Kidney (tissue), 14 donors: ENCODE measurements around the gene ABCB10. TPM values are rescaled to one million over a fixed set of nuclear protein-coding genes. Genes with fewer than 3 reads are reported as not detected.

Source experiments
- DNase-seq, 5 donors: peaks; one replicate each; pipeline ENCODE4 v3.0.0-alpha.2; 2013 to 2020
- FAIRE-seq: peaks from 2 replicates; lab custom pipeline; 2012; peaks lifted over from hg19 to GRCh38; lab: Jason Lieb, UNC
- H3K27ac ChIP-seq, 2 donors: one replicate each; pipeline ENCODE4 v1.7.0; 2013; ENCODE audit warnings: low read depth in 2 of 2, low read length in 2 of 2, inconsistent platforms in 1 of 2
- H3K27me3 ChIP-seq: one replicate; pipeline ENCODE4 v1.7.1; 2013; ENCODE audit warnings: low read length, inconsistent platforms; ENCODE audit not compliant: control insufficient read depth, insufficient read depth
- H3K36me3 ChIP-seq, 3 donors: one replicate each; pipeline versions ENCODE4 v1.7.0 to v1.7.1; 2013; ENCODE audit warnings: low read length in 3 of 3, control low read depth in 1 of 3, inconsistent platforms in 1 of 3; ENCODE audit not compliant: insufficient read depth in 3 of 3, control insufficient read depth in 2 of 3
- H3K4me1 ChIP-seq, 3 donors: one replicate each; pipeline versions ENCODE4 v1.7.0 to v1.7.1; 2013; ENCODE audit warnings: low read length in 3 of 3, inconsistent platforms in 1 of 3, low read depth in 1 of 3; ENCODE audit not compliant: control insufficient read depth in 2 of 3, insufficient read depth in 2 of 3
- H3K4me3 ChIP-seq, 3 donors: one replicate each; pipeline versions ENCODE4 v1.7.0 to v1.8.1; 2013; ENCODE audit warnings: low read length in 3 of 3, control low read depth in 1 of 3, inconsistent platforms in 1 of 3
- H3K9ac ChIP-seq, 3 donors: one replicate each; pipeline versions ENCODE4 v1.7.0 to v1.7.1; 2013; ENCODE audit warnings: low read length in 3 of 3, control low read depth in 1 of 3, inconsistent platforms in 1 of 3
- H3K9me3 ChIP-seq, 3 donors: one replicate each; pipeline versions ENCODE4 v1.7.0 to v1.7.1; 2013; ENCODE audit warnings: low read length in 3 of 3, control low read depth in 1 of 3, inconsistent platforms in 1 of 3; ENCODE audit not compliant: control insufficient read depth in 2 of 3, insufficient read depth in 1 of 3
- intact Hi-C: fragments of 100-400 bp; cut with DNase I; formaldehyde crosslinking; loops from one replicate; pipeline ENCODE4 v1.11.1; 2022
- polyA plus RNA-seq: library from polyadenylated mRNA; stranded (reverse); fragments of 350-450 nt; fragmentation: Illumina TruSeq; extraction: RNeasy Lipid Tissue Mini Kit (QIAGEN cat#74804); gene quantifications from one replicate; pipeline ENCODE4 v1.2.3, GENCODE V29; 2014; ENCODE audit warnings: low read depth, low replicate concordance; ENCODE audit not compliant: insufficient read depth
- total RNA-seq: library from RNA; stranded (reverse); fragmentation: NEBNext Ultra II Directional; extraction: Animal tissue kit (Norgen Biotek cat#: 25700); gene quantifications from one replicate; pipeline ENCODE4 v1.2.1, GENCODE V29; 2021
- TF ChIP-seq, protein P1 (sequence below): IDR thresholded peaks from 3 replicates; pipeline ENCODE4 v1.5.1; 2012; ENCODE audit warnings: mild to moderate bottlenecking, moderate library complexity, borderline replicate concordance; ENCODE audit not compliant: insufficient read depth; ENCODE audit errors: extremely low read depth
- donor health status: control.
- donor health status: control.
- donor health status: control.
- donor health status: control.
- donor health status: control.
- donor health status: DM: yes; HTN: yes; CAD: no.
- donor health status: Normal renal cell carcinoma (clear cell type).

ABCB10 gene
- total and polyA plus RNA-seq, 2 donors from 2014 or later: 4.5 to 15.4 TPM

DNA sequence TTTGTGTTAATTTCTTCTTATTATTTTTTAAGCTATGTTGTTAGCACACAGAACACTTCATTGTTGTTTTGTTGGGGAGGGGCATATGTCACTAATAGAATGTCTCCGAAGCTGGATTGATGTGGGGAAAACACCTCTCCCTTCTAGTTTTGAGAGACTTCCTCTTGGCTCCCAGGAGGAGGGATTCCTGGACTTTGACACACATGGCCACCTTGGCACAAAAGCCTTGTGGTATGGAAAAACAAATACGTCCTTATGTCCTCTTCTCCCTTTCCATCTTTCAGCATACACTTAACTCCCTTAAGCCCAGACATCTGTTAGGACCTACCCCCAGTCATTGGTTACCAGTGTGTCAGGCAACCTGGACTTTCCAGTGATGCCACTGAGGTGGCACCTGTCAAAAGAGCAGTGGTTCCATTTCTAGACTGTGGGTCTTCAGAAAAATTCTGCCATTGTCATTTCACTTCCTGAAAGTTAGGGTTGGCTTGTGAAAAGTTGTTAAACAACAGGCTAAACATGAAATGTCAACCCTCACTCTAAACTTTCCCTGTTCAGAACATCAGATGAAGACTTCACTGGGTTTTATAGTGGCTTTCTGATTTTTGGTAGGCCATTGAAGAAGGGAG is 12.5 kb upstream of the ABCB10 start:
- no peaks in the 10 kb centered on the region for H3K4me1 ChIP-seq
- no peak for DNase-seq
- no peak for FAIRE-seq
- intact Hi-C loops: no loop called here
- no peak overlapping the region for H3K4me3 ChIP-seq
- H3K27me3 ChIP-seq: no peaks in the 10 kb centered on the region
- H3K9me3 ChIP-seq: no peaks in the 10 kb centered on the region
- TF ChIP-seq, protein P1, sequence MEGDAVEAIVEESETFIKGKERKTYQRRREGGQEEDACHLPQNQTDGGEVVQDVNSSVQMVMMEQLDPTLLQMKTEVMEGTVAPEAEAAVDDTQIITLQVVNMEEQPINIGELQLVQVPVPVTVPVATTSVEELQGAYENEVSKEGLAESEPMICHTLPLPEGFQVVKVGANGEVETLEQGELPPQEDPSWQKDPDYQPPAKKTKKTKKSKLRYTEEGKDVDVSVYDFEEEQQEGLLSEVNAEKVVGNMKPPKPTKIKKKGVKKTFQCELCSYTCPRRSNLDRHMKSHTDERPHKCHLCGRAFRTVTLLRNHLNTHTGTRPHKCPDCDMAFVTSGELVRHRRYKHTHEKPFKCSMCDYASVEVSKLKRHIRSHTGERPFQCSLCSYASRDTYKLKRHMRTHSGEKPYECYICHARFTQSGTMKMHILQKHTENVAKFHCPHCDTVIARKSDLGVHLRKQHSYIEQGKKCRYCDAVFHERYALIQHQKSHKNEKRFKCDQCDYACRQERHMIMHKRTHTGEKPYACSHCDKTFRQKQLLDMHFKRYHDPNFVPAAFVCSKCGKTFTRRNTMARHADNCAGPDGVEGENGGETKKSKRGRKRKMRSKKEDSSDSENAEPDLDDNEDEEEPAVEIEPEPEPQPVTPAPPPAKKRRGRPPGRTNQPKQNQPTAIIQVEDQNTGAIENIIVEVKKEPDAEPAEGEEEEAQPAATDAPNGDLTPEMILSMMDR: no peak
- H3K36me3 ChIP-seq: no peaks in the 10 kb centered on the region
- H3K27ac ChIP-seq: no peak overlapping the region
- H3K9ac ChIP-seq: no peak overlapping the region

DNA sequence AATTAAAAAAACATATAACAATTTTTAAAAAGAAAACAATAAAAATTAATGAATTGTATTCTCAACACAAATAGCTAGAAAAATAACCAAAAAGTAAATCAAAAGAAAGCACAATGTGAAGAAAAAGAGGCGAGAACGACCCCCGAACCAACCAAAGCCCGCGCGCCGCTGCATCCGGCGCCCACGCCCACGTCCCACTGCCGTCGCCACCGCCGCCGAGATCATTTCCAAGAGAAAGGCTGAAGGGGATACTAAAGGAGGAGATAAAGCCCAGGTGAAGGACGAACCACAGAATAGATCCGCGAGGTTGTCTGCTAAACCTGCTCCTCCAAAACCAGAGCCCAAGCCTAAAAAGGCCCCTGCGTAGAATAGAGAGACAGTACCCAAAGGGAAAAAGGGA is 11.8 kb upstream of the ABCB10 start:
- Histone ChIP-seq H3K36me3 (no peaks in the 10 kb centered on the region), H3K9ac (no peak overlapping the region), H3K27me3 (no peaks in the 10 kb centered on the region), H3K4me1 (no peaks in the 10 kb centered on the region), H3K27ac (no peak overlapping the region), H3K9me3 (no peaks in the 10 kb centered on the region), H3K4me3 (no peak overlapping the region)
- intact Hi-C loops: no loop called here
- FAIRE-seq: no peak
- TF ChIP-seq, protein P1: no peak
- no peak for DNase-seq

DNA sequence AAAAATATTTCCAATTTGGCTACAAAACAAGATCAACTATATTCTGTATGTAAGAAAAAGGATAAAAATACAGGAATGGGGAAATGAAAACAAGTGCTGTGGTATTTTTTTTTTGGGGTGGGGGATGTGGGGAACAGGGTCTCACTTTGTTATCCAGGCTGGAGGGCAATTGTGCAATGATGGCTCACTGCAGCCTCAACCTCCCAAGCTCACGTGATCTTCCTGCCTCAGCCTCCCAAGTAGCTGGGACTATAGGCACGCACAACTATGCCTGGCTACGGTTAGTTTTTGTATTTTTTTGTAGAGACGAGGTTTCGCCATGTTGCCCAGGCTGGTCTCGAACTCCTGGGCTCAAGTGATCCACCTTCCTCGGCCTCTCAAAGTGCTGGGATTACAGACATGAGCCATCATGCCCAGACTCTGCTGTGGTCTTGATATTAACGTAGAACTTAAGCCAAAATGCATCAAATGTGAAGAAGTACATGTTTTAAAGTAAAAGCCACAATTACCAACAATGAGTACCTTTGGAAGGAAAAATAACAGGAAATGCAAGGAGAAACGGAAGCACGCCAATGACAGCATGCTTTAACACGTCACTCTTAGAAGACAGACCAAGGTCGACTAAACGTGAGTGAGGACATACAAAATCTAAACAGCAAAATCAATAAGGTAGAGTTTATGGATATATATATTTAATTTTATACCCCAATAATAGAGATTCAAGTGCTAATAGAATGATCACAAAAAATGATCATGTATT is 8.8 kb upstream of the ABCB10 start:
- FAIRE-seq (no peak), DNase-seq (no peak)
- Histone ChIP-seq H3K27me3 (no peaks in the 10 kb centered on the region), H3K9ac (no peak overlapping the region), H3K36me3 (no peaks in the 10 kb centered on the region), H3K4me1 (no peaks in the 10 kb centered on the region), H3K4me3 (no peak overlapping the region), H3K9me3 (no peaks in the 10 kb centered on the region), H3K27ac (no peak overlapping the region)
- TF ChIP-seq, protein P1: no peak
- intact Hi-C loops: no loop called here
